Right ventricle myocardium superior (tissue), 1 donor: Measurements from ENCODE around the gene LRMDA. TPM values are rescaled to one million over a fixed set of nuclear protein-coding genes. Genes with fewer than 3 reads are reported as not detected.
A peak's percentile ranks its signal among the peaks of the same experiment; 100 is the strongest.
"Not testable (repeated sequence)": the region's sequence is repeated elsewhere in the genome, so short reads cannot be mapped to it uniquely, and the experiment has no call there.

Source experiments
- ATAC-seq: fragments of 200-7000 bp; cut with Tn5 transposase; one replicate; pipeline ENCODE4 v1.9.1; 2020; ENCODE audit warnings: mild to moderate bottlenecking; ENCODE audit not compliant: poor library complexity
- DNase-seq: peaks from one replicate; pipeline ENCODE4 v3.0.0-alpha.2; 2020
- intact Hi-C: fragments of 100-400 bp; cut with DNase I; formaldehyde crosslinking; loops from one replicate; pipeline ENCODE4 v1.11.2; 2022
- total RNA-seq: library from RNA; stranded (reverse); fragmentation: NEBNext Ultra II Directional; extraction: Animal tissue kit (Norgen Biotek cat#: 25700); gene quantifications from one replicate; pipeline ENCODE4 v1.2.1, GENCODE V29; 2021
- donor health status: DM: no; HTN: yes; CAD: no; lungs with severe emphysema.

Gene LRMDA
- total RNA-seq, 1 donor from 2014 or later: 26.3 TPM

DNA sequence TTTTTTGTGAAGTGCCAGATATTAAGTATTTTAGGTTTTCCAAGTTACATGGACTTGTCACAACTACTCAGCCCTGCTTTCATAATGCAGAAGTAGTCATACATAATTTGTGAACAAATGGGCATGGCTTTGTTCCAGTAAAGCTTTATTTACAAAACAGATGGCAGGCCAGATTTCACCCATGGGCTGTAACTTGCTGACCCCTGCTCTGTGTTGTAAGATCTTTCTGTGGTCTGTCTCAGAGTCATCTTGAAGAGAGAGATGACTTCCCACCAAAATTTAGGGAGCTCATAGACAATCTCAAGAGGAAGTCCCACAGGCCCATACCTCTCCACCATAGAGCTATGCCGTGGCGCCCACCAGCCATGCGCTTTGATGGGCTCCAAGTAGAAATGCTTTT lies 616.1 kb downstream of the LRMDA start:
- no peak for ATAC-seq
- no peak for DNase-seq
- intact Hi-C loops: loop anchor here (10.0 kb wide), 1 partner anchor 257 kb away; no protein-coding TSS in a partner anchor

DNA sequence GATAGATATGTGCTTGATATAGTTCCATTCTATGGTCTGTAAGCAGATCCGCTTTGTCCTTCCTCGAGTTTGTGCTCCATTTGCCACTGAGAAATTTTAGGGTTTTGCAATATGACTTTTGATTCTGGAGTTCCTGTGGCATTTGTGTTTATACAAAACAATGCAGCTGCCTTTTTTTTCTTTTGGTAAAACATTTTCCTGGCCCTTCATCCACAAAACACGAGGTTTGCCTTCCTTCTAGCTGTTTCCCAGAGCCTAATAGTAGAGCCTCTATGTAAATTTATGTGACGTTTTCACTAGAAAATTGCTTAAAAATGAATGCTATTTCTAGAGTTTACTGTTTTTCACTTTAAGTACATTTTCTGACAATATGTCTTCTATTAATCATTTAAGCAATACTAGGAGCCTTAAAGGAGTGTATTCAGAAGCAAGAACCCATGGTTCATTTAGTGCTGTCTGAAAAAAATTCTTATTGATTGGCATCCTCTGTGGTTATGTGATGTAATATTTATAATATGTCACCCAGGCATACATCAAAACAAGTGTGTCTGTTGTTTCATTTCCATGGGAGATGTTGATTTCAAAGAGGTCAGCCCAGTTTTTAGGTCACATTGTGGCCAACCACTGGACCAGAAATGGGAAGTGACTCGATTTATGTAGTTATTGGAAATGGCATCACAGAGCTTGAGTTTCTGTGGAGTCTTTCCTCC lies 618.3 kb downstream of the LRMDA start:
- peak; percentile 36 for ATAC-seq
- no peak for DNase-seq
- intact Hi-C loops: loop anchor here (10.0 kb wide), 2 partner anchors 255 to 945 kb away; no protein-coding TSS in a partner anchor

DNA sequence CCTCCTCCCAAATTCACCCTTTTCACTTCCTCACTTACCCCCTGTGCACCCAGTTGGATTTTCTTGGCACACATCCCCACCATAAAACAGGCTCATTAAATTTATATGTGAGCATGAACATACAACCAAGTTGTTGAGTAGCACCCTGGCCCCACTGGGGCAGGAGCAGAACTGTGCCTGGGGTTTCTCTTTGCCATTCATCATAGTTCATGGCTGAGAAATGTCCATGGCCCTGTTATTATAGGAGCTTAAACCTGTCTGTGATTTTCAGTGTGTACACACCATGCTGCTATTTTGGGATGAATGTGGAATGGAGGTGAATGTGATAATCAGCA lies 618.8 kb downstream of the LRMDA start:
- DNase-seq (no peak), ATAC-seq (peak; percentile 10)
- intact Hi-C loops: loop anchor here (10.0 kb wide), 1 partner anchor 945 kb away; no protein-coding TSS in a partner anchor

DNA sequence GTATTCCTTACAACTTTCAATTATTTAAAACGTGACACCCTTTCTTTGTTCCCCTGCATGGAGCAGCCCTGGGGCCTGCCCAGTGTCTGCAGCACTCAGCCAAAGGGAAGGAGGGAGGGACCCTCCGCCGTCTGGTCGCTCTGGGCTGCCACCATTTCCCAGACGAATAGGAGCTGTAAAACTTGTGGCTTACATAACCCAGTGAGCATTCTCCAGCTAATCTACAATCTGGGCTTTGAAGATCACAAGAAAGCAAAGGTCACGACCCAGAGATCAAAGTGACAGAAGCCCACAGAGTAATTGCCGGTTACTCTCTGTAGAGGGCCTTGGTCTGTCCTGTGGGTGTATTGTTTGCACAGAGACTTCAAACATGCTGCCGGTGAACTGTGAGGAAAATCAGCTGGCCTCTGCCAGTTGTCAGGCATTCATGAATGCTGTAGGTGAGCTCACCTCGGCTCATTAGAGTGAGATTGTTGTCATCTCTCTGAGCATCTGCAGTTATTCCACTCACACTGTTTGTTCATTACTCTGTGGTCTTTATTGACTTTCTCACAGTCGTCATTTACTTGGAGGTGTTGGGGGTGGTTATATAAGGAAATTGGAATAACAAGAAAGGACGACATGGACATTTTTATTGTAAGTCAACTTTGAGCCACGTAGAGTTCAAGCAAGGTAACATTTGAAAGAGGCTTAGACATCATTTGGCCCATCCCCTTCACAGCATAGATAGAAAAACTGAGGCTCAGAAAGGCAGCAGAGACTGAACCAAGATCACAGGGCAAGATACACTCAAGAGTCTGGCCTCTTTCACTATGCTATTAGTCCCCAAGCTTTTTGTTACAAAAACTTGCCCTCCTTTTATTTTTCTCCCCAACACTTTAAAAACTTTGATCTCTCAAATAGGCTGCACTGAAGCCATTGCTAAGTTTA lies 619.8 kb downstream of the LRMDA start:
- DNase-seq (no peak), ATAC-seq (no peak)
- intact Hi-C loops: loop anchor here (10.0 kb wide), 1 partner anchor 944 kb away; no protein-coding TSS in a partner anchor

GRCh38 chr10:76052682-76053503 lies 621.5 kb downstream of the LRMDA start:
- intact Hi-C loops: loop anchor here (10.0 kb wide), 1 partner anchor 942 kb away; no protein-coding TSS in a partner anchor
- ATAC-seq (no peak), DNase-seq (no peak)

DNA sequence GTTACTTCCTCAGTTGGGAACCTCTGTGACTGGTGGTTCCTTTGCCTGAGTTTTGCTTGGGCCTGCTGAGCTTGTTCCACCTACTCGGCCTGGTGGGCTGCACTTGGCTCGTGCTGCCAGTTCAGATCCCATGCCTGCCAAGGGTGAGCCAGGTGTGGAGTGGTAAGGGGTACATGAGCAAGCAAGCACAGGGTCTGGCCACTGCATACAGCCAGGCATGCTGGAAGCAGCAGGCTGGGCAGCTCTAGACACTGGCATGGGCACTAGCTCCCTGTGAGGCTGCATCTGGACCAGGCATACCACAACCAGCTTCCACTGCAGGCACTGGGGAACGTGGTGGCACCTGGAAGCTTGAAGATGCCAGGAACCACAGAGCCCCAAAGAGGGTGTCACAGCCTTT lies 624.0 kb downstream of the LRMDA start:
- ATAC-seq (no peak), DNase-seq (no peak)
- intact Hi-C loops: loop anchor here (10.0 kb wide), 1 partner anchor 939 kb away; no protein-coding TSS in a partner anchor

GRCh38 chr10:76055963-76056362 lies 624.5 kb downstream of the LRMDA start:
- ATAC-seq (no peak), DNase-seq (no peak)
- intact Hi-C loops: loop anchor here (10.0 kb wide), 1 partner anchor 939 kb away; no protein-coding TSS in a partner anchor

DNA sequence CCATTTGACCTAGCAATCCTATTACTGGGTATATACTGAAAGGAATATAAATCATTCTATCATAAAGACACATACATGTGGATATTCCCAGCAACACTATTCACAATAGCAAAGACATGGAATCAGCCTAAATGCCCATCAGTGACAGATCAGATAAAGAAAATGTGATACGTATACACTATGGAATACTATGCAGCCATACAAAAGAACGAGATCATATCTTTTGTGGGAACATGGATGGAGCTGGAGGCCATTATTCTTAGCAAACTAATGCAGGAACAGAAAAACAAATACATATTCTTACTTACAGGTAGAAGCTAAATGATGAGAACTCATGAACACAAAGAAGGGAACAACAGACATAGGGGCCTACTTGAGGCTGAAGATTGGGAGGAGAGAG lies 629.6 kb downstream of the LRMDA start:
- intact Hi-C loops, ATAC-seq, DNase-seq: not testable (repeated sequence)

- intact Hi-C loops: no loop called here
- ATAC-seq (no peak), DNase-seq (no peak)
Observed at GRCh38 chr10:76066457-76066856, 635.0 kb downstream of the LRMDA start.

DNA sequence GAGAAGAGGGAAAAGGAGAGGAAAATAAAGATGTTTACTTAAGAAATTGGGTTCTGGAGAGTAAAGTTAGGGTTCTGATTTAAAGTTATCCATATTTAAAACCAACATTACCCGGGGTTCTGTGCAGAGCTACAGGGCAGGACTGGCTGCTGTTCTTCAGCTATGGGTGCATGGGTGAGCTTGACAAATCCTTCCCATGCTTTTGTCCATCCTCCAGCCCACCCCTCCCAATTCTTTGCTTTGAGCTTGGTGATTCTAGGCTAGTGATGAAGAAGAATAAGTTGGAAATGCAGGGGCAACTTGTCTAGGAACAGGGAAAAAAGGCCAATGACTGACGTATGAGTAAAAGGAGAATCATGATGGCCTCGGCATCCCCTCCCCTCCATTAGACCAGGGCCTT lies 636.0 kb downstream of the LRMDA start:
- ATAC-seq (no peak), DNase-seq (no peak)
- intact Hi-C loops: no loop called here

- intact Hi-C loops: no loop called here
- ATAC-seq (no peak), DNase-seq (no peak)
Observed at GRCh38 chr10:76068856-76069255, 637.4 kb downstream of the LRMDA start.

GRCh38 chr10:76070916-76071315 lies 639.5 kb downstream of the LRMDA start:
- intact Hi-C loops: no loop called here
- no peak for DNase-seq
- no peak for ATAC-seq

DNA sequence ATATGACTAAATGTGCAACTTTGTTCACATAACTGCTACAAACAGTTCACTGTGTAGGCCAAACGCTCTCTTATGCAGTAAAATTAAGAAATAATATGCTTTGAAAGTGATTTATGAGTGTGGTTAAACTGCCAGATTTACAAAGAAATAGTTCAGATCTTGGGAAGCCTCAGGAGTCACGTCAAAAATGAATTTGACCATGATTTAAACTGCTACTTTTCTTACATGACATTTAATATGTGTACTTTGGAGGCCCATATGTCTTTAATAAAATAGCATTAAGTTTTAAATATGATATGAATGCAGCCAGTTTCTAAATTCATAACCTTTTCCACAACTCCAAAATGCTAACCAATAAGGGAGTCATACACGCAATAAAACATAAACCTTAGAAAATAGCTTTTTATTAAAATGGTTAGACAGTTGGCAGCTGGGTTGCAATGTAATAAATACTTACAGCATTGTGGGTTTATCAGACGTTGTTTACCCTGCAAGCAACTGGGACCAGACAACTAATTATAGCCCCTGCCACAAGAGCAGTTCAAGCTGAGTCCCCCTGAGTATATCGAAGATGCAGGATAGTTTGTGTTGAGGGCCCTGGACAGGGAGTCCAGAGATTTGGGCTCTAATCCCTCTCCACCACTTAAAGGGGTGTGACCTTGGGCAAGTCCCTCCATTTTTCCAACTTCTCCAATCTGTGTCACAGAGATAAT lies 640.4 kb downstream of the LRMDA start:
- no peak for ATAC-seq
- intact Hi-C loops: no loop called here
- DNase-seq: no peak

DNA sequence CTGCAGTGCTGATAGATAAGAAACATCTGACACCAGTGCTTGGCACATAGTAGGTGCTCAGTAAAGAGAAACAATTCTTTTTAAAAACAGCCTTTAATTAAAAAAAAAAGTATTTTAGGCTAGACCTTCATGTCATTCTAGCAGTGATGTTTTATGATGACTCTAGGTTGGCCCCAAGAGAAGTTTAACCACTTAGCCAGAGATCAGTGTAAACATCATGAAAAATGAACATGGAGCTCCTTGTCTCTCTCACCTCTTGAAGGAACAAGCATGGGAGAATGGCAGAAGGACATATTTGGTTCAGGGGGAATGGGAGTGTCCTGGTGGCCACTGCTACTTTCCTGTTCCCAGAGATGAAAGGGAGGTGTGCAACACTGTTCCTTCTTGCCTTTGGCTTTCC lies 641.0 kb downstream of the LRMDA start:
- DNase-seq (no peak), ATAC-seq (no peak)
- intact Hi-C loops: no loop called here

- DNase-seq: no peak
- intact Hi-C loops: no loop called here
- ATAC-seq: no peak
Observed at GRCh38 chr10:76073524-76073923, 642.1 kb downstream of the LRMDA start.

DNA sequence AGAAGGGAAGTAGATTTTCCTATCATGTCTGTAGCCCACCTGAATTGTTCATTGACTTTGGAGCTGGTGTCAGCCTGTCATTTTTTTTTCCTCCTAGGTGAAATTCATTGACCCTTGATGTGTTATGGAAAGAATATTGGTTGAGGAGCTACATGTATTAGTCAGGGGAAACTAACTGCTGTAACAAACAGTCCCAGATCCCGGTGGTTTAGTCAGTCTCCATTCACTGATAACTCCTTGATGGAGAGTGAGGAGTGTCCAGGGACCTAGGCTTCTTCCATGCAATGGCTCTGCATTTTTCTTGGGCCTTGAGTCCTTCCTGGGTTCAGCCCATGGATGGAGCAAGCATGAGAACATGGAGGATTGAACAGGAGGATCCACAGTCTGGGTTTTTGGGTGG lies 643.2 kb downstream of the LRMDA start:
- intact Hi-C loops: no loop called here
- ATAC-seq (no peak), DNase-seq (no peak)

DNA sequence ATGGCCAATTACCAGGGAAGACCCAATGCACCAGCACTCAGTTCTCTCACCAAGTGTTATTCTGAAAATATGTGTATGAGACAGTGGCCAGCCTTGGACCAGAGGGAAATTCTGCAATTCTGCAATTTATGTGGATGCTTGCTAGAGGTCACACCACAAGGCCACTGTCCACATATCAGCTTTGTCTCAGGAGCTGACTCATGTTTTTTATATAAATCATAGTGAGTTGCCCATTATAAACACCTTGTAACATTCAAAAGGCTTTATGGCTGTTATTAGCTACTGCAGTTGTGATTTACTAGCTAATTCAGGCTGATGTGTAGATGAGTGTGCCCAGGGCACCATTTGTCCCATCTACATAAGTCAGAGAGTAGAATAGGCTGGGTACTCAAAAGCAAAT lies 649.0 kb downstream of the LRMDA start:
- intact Hi-C loops: no loop called here
- DNase-seq (no peak), ATAC-seq (no peak)

GRCh38 chr10:76080991-76081390 lies 649.6 kb downstream of the LRMDA start:
- intact Hi-C loops: no loop called here
- no peak for ATAC-seq
- no peak for DNase-seq
